Stimulated activated naive CD8-positive, alpha-beta T cell treated with anti-CD3 and anti-CD28 coated beads, Interleukin-15, amount 100 ng/mL, for 72 hours (primary cell): ENCODE measurements around the gene LYPLA2.
"Not testable (repeated sequence)": the region's sequence is repeated elsewhere in the genome, so short reads cannot be mapped to it uniquely, and the experiment has no call there.

Experiments used
- ATAC-seq: fragments of 150-1000 bp; cut with Tn5 transposase; 2 replicates; pipeline ENCODE4 v1.10.0; 2021; ENCODE audit warnings: mild to moderate bottlenecking, moderate library complexity
- DNase-seq, 2 donors: peaks; one replicate each; pipeline ENCODE4 v3.0.0; 2021 to 2022
- H3K27ac Mint-ChIP-seq, 2 donors: one replicate each; pipeline ENCODE4 v1.8.0; 2022; ENCODE audit warnings: mild to moderate bottlenecking in 2 of 2, mixed read lengths in 2 of 2, moderate library complexity in 2 of 2
- H3K27me3 Mint-ChIP-seq: one replicate; pipeline ENCODE4 v1.8.0; 2022; ENCODE audit warnings: mixed read lengths
- H3K4me1 Mint-ChIP-seq: one replicate; pipeline ENCODE4 v1.8.0; 2022; ENCODE audit warnings: mild to moderate bottlenecking, mixed read lengths
- H3K4me3 Mint-ChIP-seq, 2 donors: one replicate each; pipeline ENCODE4 v1.8.0; 2022; ENCODE audit warnings: mild to moderate bottlenecking in 2 of 2, mixed read lengths in 2 of 2, moderate library complexity in 1 of 2
- H3K9me3 Mint-ChIP-seq, 2 donors: one replicate each; pipeline ENCODE4 v1.8.0; 2022; ENCODE audit warnings: mixed read lengths in 2 of 2

The LYPLA2 gene

DNA sequence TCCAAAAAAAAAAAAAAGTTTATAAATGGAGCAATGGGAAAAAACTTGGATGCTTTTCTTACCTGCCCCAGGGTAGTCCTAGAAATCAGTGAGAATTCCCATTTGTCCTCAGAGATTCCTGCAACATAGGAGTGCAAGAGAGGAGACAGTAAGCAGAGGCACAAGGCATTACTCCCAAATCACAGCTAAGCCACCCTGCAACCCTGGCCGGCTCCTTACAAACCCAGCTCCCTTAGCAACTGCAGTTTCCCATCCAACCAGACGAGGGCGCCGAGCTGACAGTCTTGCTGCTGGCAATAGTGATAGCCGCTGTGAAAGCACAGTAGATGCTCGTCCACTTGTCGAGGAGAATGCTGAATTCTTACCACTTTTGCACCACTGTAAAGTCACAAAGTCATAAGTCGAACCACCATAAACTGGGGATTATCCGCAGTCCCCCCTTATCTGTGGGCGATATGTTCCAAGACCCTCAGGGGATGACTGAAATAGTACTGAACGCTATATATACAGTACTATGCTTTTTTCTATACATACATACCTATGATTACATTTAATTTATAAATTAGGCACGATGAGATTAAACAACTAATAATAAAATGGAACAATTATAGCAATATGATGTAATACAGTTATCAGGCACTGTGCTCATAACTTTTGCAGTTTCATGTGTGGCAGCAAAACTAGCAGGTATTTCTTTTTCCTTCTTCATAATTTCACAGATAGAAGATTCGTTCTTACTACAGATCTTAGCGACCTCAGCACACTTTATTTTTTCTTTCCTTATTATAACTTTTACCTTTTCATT lies 18.7 kb upstream of the LYPLA2 start:
- peak; percentile 92 for ATAC-seq
- peak; percentile 82 to 83 for DNase-seq
- peaks cover 38% of the 10 kb centered on the region for H3K4me1 Mint-ChIP-seq
- no peaks in the 10 kb centered on the region for H3K9me3 Mint-ChIP-seq
- no peaks in the 10 kb centered on the region for H3K27me3 Mint-ChIP-seq
- no peak overlapping the region for H3K27ac Mint-ChIP-seq
- no peak overlapping the region for H3K4me3 Mint-ChIP-seq

DNA sequence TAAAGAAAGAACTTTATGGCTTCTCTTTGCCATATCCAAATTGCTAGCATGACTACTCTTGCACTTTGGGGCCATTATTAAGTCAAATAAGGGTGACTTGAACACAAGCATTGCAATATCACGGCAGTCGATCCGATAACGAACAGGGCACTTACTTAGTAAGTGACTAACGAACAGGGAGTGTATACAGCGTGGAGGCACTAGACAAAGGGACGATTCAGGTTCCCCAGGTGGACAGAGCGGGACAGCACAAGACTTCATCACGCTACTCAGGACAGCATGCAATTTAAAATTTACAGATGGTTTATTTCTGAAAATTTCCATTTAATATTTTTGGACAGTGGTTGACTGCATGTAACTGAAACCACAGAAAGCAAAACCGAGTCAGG lies 18.1 kb upstream of the LYPLA2 start:
- H3K4me1 Mint-ChIP-seq, result peaks cover 43% of the 10 kb centered on the region
- H3K27me3 Mint-ChIP-seq, result no peaks in the 10 kb centered on the region
- peak overlapping the region in 1 of 2 donors; percentile 17 for H3K27ac Mint-ChIP-seq
- DNase-seq, result no peak
- H3K9me3 Mint-ChIP-seq, result no peaks in the 10 kb centered on the region
- no peak for ATAC-seq
- no peak overlapping the region for H3K4me3 Mint-ChIP-seq

DNA sequence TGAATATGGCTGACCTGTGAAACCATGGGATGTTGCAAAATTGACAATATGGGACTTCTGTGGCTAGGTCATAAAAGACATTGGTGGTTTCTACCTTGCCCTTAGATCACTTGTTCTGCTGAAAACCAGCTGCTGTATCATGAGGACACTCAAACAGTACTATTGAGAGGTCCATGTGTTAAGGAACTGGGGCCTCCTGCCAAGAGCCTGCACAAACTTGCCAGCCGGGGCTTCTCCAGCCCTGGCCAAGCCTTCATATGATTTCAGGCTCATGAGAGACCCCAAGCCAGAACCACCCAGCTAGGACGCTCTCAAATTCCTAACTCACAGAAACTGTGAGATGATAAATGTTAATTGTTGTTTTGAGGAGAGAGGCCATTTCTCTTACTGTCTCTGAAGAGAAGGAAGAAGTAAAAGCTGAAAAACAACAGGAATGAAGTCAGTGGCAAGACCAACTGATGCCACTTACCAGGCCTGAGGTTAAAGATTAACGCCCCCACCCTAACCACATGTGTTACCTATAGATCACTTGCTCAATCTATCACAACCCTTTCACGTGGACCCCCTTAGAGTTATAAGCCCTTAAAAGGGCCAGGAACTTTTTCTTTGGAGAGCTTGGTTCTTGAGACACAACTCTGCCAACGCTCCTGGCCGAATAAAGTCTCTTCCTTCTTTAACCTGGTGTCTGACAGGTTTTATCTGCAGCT lies 16.6 kb upstream of the LYPLA2 start:
- DNase-seq (no peak), ATAC-seq (no peak)
- Mint-ChIP-seq H3K4me3 (no peak overlapping the region), H3K9me3 (no peaks in the 10 kb centered on the region), H3K4me1 (peaks cover 50% of the 10 kb centered on the region), H3K27me3 (no peaks in the 10 kb centered on the region), H3K27ac (no peak overlapping the region)

GRCh38 chr1:23776217-23776616 lies 14.7 kb upstream of the LYPLA2 start:
- ATAC-seq, result no peak

GRCh38 chr1:23777979-23778814 lies 12.7 kb upstream of the LYPLA2 start, which contains the start of gene PITHD1:
TSS of gene PITHD1 (plus strand) at chr1:23778418. CDS start at chr1:23778516, 98 bp downstream.
- ATAC-seq, result peak; percentile 92
- no peaks in the 10 kb centered on the region for H3K9me3 Mint-ChIP-seq
- H3K27ac Mint-ChIP-seq, result peak within 1 kb of the TSS; percentile 93 to 97
- DNase-seq, result peak; percentile 85 to 86
- H3K4me1 Mint-ChIP-seq, result peaks cover 62% of the 10 kb centered on the region
- H3K4me3 Mint-ChIP-seq, result peak within 1 kb of the TSS; percentile 89 to 96
- H3K27me3 Mint-ChIP-seq, result no peaks in the 10 kb centered on the region

More at GRCh38 chr1:23776217-23776616, 14.7 kb upstream of the LYPLA2 start:
- DNase-seq, result no peak
- no peak overlapping the region for H3K27ac Mint-ChIP-seq
- H3K9me3 Mint-ChIP-seq, result no peaks in the 10 kb centered on the region
- H3K27me3 Mint-ChIP-seq, result no peaks in the 10 kb centered on the region
- peaks cover 61% of the 10 kb centered on the region for H3K4me1 Mint-ChIP-seq
- H3K4me3 Mint-ChIP-seq, result peak overlapping the region; percentile 21 to 22

DNA sequence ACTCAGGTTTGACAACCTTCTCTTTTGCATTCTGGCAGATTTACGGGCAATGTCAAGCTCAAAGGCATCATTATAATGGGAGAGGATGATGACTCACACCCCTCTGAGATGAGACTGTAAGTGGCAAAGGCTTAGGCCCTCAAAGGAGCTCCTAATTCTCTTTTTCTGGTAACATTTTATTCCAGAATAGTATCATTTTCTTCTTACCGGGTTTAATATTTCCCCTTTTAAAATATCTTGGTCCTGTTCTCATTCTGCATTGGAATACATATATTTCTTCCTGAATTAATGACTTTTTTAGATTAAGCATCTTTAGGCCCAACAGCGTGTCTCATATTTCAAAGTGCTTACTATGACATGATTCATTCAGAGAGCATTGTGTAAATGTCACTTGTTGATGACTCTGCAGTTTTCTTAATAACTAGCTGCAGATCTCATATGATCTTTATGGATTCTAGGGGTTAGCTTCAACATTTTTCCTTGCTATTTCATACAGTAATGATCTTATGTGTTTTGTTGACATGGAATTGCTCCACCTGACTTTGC lies 11.0 kb upstream of the LYPLA2 start:
- Mint-ChIP-seq H3K9me3 (no peaks in the 10 kb centered on the region), H3K4me1 (peaks cover 46% of the 10 kb centered on the region), H3K27ac (no peak overlapping the region), H3K27me3 (no peaks in the 10 kb centered on the region), H3K4me3 (peak overlapping the region; percentile 89 to 96)
- DNase-seq (no peak), ATAC-seq (no peak)

DNA sequence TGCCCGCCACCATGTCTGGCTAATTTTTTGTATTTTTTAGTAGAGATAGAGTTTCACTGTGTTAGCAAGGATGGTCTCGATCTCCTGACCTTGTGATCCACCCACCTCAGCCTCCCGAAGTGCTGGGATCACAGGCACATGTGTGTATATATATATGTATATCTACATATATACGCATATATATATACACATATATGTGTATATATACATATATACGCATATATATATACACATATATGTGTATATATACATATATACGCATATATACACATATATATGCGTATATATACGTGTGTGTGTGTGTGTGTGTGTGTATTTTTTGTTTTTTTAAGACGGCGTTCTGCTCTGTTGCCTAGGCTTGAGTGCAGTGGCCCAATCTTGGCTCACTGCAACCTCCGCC lies 7.8 kb upstream of the LYPLA2 start:
- not testable (repeated sequence) for H3K27me3 Mint-ChIP-seq, H3K4me3 Mint-ChIP-seq, H3K27ac Mint-ChIP-seq, H3K9me3 Mint-ChIP-seq, DNase-seq, ATAC-seq
- peaks cover 24% of the 10 kb centered on the region for H3K4me1 Mint-ChIP-seq

- peaks cover 14% of the 10 kb centered on the region for H3K4me1 Mint-ChIP-seq
- H3K27me3 Mint-ChIP-seq, result no peaks in the 10 kb centered on the region
- DNase-seq, result no peak
- no peaks in the 10 kb centered on the region for H3K9me3 Mint-ChIP-seq
- no peak overlapping the region for H3K27ac Mint-ChIP-seq
- ATAC-seq, result no peak
- H3K4me3 Mint-ChIP-seq, result no peak overlapping the region
Observed at GRCh38 chr1:23784846-23785245, 6.1 kb upstream of the LYPLA2 start.

GRCh38 chr1:23787701-23788100 lies 3.2 kb upstream of the LYPLA2 start:
- H3K27me3 Mint-ChIP-seq, result no peaks in the 10 kb centered on the region
- H3K4me3 Mint-ChIP-seq, result no peak overlapping the region
- ATAC-seq (no peak), DNase-seq (no peak)
- H3K4me1 Mint-ChIP-seq, result peaks cover 25% of the 10 kb centered on the region
- H3K9me3 Mint-ChIP-seq, result no peaks in the 10 kb centered on the region
- no peak overlapping the region for H3K27ac Mint-ChIP-seq

DNA sequence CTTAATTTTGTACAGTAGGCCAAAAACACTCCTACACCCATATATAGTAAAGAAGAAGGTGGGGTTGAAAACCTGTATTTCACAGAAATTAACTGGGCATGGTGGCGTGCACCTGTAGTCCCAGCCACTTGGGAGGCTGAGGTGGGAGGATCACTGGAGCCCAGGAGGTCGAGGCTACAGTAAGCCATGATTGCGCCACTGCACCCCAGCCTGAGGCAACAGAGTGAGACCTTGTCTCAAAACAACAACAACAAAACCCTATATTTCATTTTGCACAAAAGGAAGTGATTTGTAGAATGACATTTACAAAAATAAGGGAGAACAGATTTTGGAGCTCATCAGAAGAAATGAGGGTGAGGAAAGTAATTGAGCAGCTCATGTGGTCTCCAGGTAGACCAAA lies 2.2 kb upstream of the LYPLA2 start:
- Mint-ChIP-seq H3K9me3 (no peaks in the 10 kb centered on the region), H3K27ac (no peak overlapping the region), H3K4me3 (no peak overlapping the region)

DNA sequence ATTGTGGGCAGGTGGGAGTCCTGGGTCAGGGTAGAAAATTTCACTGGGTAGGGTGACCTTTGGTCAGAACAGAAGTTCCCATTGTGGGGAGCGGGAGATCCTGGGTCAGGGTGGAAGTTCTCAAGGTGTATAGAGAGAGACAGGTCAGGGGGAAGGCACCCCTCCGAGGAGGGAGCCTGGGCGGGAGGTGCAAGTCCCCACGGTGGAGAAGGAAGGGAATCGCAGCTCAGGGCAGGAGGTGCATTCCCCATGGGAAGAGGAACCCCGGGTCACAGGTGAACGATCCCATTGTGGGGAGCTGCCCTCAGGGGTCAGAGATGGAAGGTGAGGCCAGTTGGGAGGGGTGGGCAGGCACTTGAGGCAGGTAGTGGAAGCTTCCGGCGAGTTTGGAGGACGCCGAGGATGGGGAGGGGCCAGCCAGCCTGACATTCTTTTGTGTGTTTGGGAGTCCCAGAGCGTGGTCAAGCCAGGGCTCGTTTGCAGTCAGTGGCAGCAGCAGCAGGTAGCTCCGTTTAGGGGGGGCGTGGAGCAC lies 637 bp downstream of the LYPLA2 start:
- Mint-ChIP-seq H3K4me1 (peaks cover 52% of the 10 kb centered on the region), H3K27ac (peak overlapping the region; percentile 98 to 99), H3K4me3 (peak overlapping the region; percentile 86 to 94), H3K27me3 (no peaks in the 10 kb centered on the region), H3K9me3 (no peaks in the 10 kb centered on the region)
- peak; percentile 28 to 37 for DNase-seq
- peak; percentile 47 for ATAC-seq

More for the DNA sequence above, 2.2 kb upstream of the LYPLA2 start:
- no peak for ATAC-seq
- Mint-ChIP-seq H3K4me1 (peaks cover 35% of the 10 kb centered on the region), H3K27me3 (no peaks in the 10 kb centered on the region)
- no peak for DNase-seq

DNA sequence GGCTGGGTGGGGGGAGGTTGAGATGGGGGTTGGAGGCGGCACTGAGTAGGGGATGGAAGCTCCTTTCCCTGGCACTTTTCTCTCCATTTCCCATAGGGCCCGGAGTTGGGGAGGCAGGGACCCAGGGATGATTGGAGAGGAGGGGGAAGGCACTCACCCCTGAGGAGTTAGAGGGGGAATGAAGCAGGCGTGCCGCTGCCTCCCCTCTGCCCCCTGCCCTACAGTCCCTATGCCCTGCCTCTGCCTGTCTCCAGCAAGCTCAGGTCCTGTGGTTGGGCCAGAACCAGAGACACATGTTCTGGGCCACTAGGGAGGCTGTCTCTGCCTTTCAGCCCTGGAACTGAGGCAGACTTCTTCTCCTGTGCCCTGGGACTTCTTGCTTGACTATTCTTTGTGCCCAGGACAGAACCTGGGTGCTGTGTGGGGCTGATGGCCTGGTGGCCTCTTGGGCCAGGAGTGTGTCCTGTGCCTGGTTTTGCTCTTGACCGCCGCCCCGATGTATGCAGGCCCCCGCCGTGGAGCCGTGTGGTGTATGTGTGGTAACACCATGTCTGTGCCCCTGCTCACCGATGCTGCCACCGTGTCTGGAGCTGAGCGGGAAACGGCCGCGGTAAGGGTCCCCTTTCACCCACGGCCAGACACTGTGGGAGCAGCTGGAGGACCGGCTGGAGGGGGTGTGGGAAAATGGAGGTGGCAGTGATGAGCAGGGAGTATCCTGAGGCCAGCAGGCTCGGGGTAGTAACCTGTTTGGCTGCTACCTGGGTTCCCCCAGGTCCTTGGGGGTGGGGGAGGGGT lies 1.4 kb downstream of the LYPLA2 start:
- Mint-ChIP-seq H3K27me3 (no peaks in the 10 kb centered on the region), H3K4me3 (peak overlapping the region; percentile 86 to 94), H3K9me3 (no peaks in the 10 kb centered on the region), H3K27ac (peak overlapping the region in 1 of 2 donors; percentile 19), H3K4me1 (peaks cover 52% of the 10 kb centered on the region)
- ATAC-seq, result no peak
- no peak for DNase-seq

DNA sequence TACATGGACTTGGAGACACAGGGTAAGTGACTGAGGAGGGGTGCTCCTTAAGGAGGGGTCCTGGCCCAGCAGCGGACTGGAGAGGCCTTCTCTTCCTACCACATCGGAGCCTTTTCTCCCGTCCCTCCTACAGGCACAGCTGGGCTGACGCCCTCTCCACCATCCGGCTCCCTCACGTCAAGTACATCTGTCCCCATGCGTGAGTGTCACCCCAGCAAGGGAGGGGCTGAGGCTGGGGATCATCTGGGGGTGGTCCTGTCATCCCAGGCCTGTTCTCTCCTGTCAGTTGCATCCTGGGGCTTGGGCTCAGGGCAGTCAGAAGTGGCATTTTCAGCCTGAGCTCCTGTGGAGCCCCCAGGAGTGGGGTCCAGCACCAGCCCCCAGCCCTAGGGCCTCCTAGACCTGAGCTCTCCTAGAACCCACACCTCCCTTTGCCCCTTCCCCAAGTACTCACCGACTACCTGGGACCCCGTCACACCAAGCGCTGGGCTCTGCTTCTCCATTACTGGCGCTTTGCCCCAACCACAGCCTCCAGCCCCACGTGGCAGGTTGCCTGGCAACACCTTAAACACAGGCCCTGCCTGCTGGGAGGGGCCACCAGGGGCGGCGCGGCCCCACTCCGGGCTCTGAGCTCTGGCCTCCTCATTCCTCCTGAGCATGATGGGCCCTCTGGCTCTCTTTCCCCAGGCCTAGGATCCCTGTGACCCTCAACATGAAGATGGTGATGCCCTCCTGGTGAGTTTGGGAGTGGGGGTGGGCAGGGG lies 2.3 kb downstream of the LYPLA2 start:
- DNase-seq (peak in 1 of 2 donors; percentile 49), ATAC-seq (peak; percentile 30)
- H3K9me3 Mint-ChIP-seq, result no peaks in the 10 kb centered on the region
- H3K27me3 Mint-ChIP-seq, result no peaks in the 10 kb centered on the region
- H3K4me3 Mint-ChIP-seq, result peak overlapping the region; percentile 29 to 46
- peaks cover 52% of the 10 kb centered on the region for H3K4me1 Mint-ChIP-seq
- H3K27ac Mint-ChIP-seq, result peak overlapping the region; percentile 63 to 72
